Mesendoderm (in vitro differentiated cells): ENCODE measurements around the gene AP4M1.

Experiments used
- DNase-seq: peaks from one replicate; pipeline ENCODE4 v3.0.0; 2013
- H2AK5ac ChIP-seq: 2 replicates; pipeline ENCODE4 v1.6.1; 2013; ENCODE audit warnings: low read length, inconsistent platforms
- H2BK120ac ChIP-seq: 2 replicates; pipeline ENCODE4 v1.6.1; 2013; ENCODE audit warnings: low read depth, mild to moderate bottlenecking, low read length, moderate library complexity, mixed read lengths
- H2BK15ac ChIP-seq: replicated peaks from 2 replicates; pipeline ENCODE4 v1.6.1; 2013; ENCODE audit warnings: low read depth, mild to moderate bottlenecking, moderate library complexity
- H2BK5ac ChIP-seq: 2 replicates; pipeline ENCODE4 v1.6.1; 2013; ENCODE audit warnings: low read length, inconsistent platforms
- H3K18ac ChIP-seq: 2 replicates; pipeline ENCODE4 v1.6.1; 2013; ENCODE audit warnings: mild to moderate bottlenecking, low read length, mixed read lengths
- H3K23ac ChIP-seq: one replicate; pipeline ENCODE4 v1.6.1; 2013; ENCODE audit warnings: low read length
- H3K27ac ChIP-seq: 2 replicates; pipeline ENCODE4 v1.5.1; 2013; ENCODE audit warnings: low read depth, mild to moderate bottlenecking, inconsistent platforms, low read length, moderate library complexity
- H3K27me3 ChIP-seq: 2 replicates; pipeline ENCODE4 v1.6.1; 2013; ENCODE audit warnings: low read length, control low read depth, mild to moderate bottlenecking, inconsistent platforms; ENCODE audit not compliant: insufficient read depth, poor library complexity
- H3K36me3 ChIP-seq: 2 replicates; pipeline ENCODE4 v1.6.1; 2013; ENCODE audit warnings: low read length, inconsistent platforms; ENCODE audit not compliant: control insufficient read depth, insufficient read depth
- H3K4ac ChIP-seq: one replicate; pipeline ENCODE4 v1.6.1; 2013; ENCODE audit warnings: low read depth, mild to moderate bottlenecking, low read length, moderate library complexity
- H3K4me1 ChIP-seq: 2 replicates; pipeline ENCODE4 v1.6.1; 2013; ENCODE audit warnings: low read depth, low read length, inconsistent platforms; ENCODE audit not compliant: control insufficient read depth
- H3K4me2 ChIP-seq: 2 replicates; pipeline ENCODE4 v1.6.1; 2013; ENCODE audit warnings: low read length
- H3K4me3 ChIP-seq: 2 replicates; pipeline ENCODE4 v1.5.1; 2013; ENCODE audit warnings: mild to moderate bottlenecking, low read length
- H3K56ac ChIP-seq: one replicate; pipeline ENCODE4 v1.6.1; 2013; ENCODE audit warnings: low read length
- H3K79me1 ChIP-seq: 2 replicates; pipeline ENCODE4 v1.6.1; 2013; ENCODE audit warnings: low read length, inconsistent platforms
- H3K79me2 ChIP-seq: 2 replicates; pipeline ENCODE4 v1.6.1; 2013; ENCODE audit warnings: mild to moderate bottlenecking, low read length; ENCODE audit not compliant: control insufficient read depth, insufficient read depth
- H3K9ac ChIP-seq: 2 replicates; pipeline ENCODE4 v1.6.1; 2013; ENCODE audit warnings: low read length, inconsistent platforms
- H4K5ac ChIP-seq: one replicate; pipeline ENCODE4 v1.6.1; 2013; ENCODE audit warnings: low read length
- H4K8ac ChIP-seq: one replicate; pipeline ENCODE4 v1.6.1; 2013; ENCODE audit warnings: low read depth, mild to moderate bottlenecking, control low read depth, low read length, moderate library complexity
- WGBS: extraction: QIAGEN DNeasy Blood & Tissue Kit; methylation state at CpG from one replicate; pipeline ENCODE4 v1.1.7; 2013; ENCODE audit warnings: low lambda C conversion rate, missing lambda C conversion rate; ENCODE audit not compliant: insufficient coverage; ENCODE audit errors: extremely low coverage; 5-methylcytosine and 5-hydroxymethylcytosine counted together

The AP4M1 gene

DNA sequence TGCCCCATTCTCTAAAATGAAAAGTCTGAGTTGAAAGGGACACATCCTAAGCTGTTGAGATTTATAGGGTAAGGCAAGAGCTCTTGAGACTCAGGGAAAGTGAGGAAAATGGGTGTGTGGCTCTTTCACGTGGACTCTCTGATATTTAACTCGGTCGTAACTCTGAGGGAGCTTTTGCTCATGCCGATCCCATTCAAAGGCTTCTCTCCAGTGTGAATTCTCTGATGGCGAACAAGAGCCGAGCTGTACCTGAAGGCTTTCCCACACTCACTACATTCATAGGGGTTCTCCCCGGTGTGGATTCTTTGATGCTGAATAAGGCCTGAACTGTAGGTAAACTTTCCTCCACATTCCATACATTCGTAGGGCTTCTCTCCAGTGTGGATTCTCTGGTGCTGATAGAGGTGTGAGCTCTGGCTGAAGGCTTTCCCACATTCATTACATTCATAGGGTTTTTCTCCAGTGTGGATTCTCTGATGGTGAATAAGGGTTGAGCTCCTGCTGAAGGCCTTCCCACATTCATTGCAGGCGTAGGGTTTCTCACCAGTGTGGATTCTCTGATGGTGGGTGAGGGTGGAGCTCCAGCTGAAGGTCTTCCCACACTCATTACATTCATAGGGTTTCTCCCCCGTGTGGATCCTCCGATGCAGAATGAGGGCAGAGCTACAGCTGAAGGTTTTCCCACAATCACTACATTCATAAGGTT lies 30.3 kb upstream of the AP4M1 start:
- no peak overlapping the region for H3K4me2 ChIP-seq
- no peaks in the 10 kb centered on the region for H3K27me3 ChIP-seq
- peaks cover 49% of the 10 kb centered on the region for H3K36me3 ChIP-seq
- no peak overlapping the region for H3K23ac ChIP-seq
- H3K56ac ChIP-seq, result no peak overlapping the region
- no peak overlapping the region for H4K8ac ChIP-seq
- no peak overlapping the region for H3K27ac ChIP-seq
- H2BK5ac ChIP-seq, result no peak overlapping the region
- peaks cover 9% of the 10 kb centered on the region for H3K79me1 ChIP-seq
- H3K79me2 ChIP-seq, result no peaks in the 10 kb centered on the region
- peak; percentile 34 for DNase-seq
- H3K18ac ChIP-seq, result no peak overlapping the region
- WGBS, result no CpG with 5 or more reads among the region's 11 CpGs
- no peak overlapping the region for H2BK120ac ChIP-seq
- H3K4me1 ChIP-seq, result no peaks in the 10 kb centered on the region
- no peak overlapping the region for H2BK15ac ChIP-seq
- no peak overlapping the region for H4K5ac ChIP-seq
- H3K9ac ChIP-seq, result no peak overlapping the region
- no peak overlapping the region for H2AK5ac ChIP-seq
- peak overlapping the region; percentile 31 for H3K4me3 ChIP-seq
- H3K4ac ChIP-seq, result no peak overlapping the region

DNA sequence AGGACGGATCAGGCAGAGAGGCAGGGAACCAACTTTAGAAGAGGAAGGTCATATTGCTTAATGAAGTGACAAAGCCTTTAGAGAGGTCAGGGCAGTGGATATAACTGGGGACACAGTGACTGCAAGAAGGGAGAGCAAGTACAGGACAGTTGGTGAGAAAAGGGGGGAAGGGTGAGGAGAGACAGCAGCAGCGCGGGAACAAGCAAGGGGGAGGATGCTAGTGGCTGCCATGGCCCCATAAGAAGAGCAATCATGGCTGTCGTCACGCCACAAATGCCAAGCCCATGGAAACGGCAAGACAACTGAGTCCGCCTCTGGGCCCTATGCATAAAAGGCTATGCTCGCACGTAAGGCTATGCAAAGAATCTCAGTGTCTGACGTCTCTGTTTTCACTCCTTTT lies 29.0 kb upstream of the AP4M1 start:
- no CpG with 5 or more reads among the region's 10 CpGs for WGBS
- no peak overlapping the region for H2BK15ac ChIP-seq
- H3K4ac ChIP-seq, result no peak overlapping the region
- peaks cover 50% of the 10 kb centered on the region for H3K36me3 ChIP-seq
- no peak overlapping the region for H3K27ac ChIP-seq
- no peak overlapping the region for H2AK5ac ChIP-seq
- H3K9ac ChIP-seq, result no peak overlapping the region
- H4K5ac ChIP-seq, result no peak overlapping the region
- no peak for DNase-seq
- H3K79me1 ChIP-seq, result peaks cover 11% of the 10 kb centered on the region
- no peaks in the 10 kb centered on the region for H3K4me1 ChIP-seq
- no peaks in the 10 kb centered on the region for H3K27me3 ChIP-seq
- no peak overlapping the region for H3K56ac ChIP-seq
- H2BK120ac ChIP-seq, result no peak overlapping the region
- H3K79me2 ChIP-seq, result peaks cover 5% of the 10 kb centered on the region
- H3K4me2 ChIP-seq, result no peak overlapping the region
- H3K4me3 ChIP-seq, result peak overlapping the region; percentile 2
- no peak overlapping the region for H2BK5ac ChIP-seq
- no peak overlapping the region for H3K18ac ChIP-seq
- H4K8ac ChIP-seq, result no peak overlapping the region
- no peak overlapping the region for H3K23ac ChIP-seq

DNA sequence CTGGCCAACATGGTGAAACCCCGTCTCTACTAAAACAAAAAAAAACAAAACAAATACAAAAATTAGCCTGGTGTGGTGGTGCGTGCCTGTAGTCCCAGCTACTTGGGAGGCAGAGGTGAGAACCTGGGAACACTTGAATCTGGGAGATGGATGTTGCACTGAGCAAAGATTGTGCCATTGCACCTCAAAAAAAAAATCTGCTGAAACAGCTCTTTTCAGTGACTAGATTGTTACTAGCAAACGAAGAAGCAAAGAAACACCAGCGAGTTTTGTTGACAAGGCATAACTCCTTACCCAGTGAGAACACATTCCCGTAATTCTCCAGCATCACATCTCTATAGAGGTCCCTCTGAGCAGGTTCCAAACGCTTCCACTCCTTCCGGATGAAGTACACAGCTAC lies 26.6 kb upstream of the AP4M1 start:
- no peak overlapping the region for H4K5ac ChIP-seq
- H2BK15ac ChIP-seq, result no peak overlapping the region
- H3K9ac ChIP-seq, result no peak overlapping the region
- peaks cover 23% of the 10 kb centered on the region for H3K79me2 ChIP-seq
- H3K56ac ChIP-seq, result no peak overlapping the region
- H3K4me3 ChIP-seq, result no peak overlapping the region
- no peaks in the 10 kb centered on the region for H3K27me3 ChIP-seq
- peaks cover 17% of the 10 kb centered on the region for H3K79me1 ChIP-seq
- H4K8ac ChIP-seq, result no peak overlapping the region
- DNase-seq, result no peak
- H3K18ac ChIP-seq, result no peak overlapping the region
- H3K27ac ChIP-seq, result no peak overlapping the region
- no CpG with 5 or more reads among the region's 7 CpGs for WGBS
- H3K23ac ChIP-seq, result no peak overlapping the region
- peaks cover 53% of the 10 kb centered on the region for H3K36me3 ChIP-seq
- H2BK120ac ChIP-seq, result no peak overlapping the region
- H3K4me1 ChIP-seq, result no peaks in the 10 kb centered on the region
- H3K4ac ChIP-seq, result no peak overlapping the region
- H3K4me2 ChIP-seq, result no peak overlapping the region
- no peak overlapping the region for H2BK5ac ChIP-seq
- no peak overlapping the region for H2AK5ac ChIP-seq

DNA sequence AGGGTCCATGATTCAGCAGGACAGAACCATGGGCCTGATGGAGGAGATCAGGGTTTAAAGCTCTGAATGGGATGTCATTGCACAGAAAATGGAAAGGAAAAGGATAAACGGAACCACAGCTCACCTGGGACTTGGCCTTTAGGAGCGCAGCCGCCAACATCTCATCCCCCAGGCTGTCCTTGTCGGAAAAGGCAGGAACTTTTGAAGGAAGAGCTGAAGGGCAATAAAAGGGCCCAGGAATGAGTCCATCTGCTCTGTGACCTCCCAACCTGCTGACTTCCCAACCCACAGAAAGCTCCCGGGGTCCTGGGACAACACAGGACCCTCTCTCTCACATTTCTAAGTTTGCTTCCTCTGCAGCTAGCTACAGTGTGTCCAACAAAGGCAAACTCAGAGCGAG lies 26.0 kb upstream of the AP4M1 start:
- Histone ChIP-seq H3K27ac (no peak overlapping the region), H2BK5ac (no peak overlapping the region), H3K79me2 (peaks cover 29% of the 10 kb centered on the region), H4K5ac (no peak overlapping the region), H3K9ac (no peak overlapping the region), H3K79me1 (peaks cover 19% of the 10 kb centered on the region), H2AK5ac (no peak overlapping the region), H4K8ac (no peak overlapping the region), H3K4me1 (peaks cover 3% of the 10 kb centered on the region), H3K4me3 (no peak overlapping the region), H2BK15ac (no peak overlapping the region), H3K56ac (no peak overlapping the region), H3K36me3 (peaks cover 47% of the 10 kb centered on the region), H3K4me2 (no peak overlapping the region), H3K27me3 (no peaks in the 10 kb centered on the region), H3K23ac (no peak overlapping the region), H2BK120ac (no peak overlapping the region), H3K18ac (no peak overlapping the region), H3K4ac (no peak overlapping the region)
- no peak for DNase-seq
- WGBS, result no CpG with 5 or more reads among the region's 6 CpGs

DNA sequence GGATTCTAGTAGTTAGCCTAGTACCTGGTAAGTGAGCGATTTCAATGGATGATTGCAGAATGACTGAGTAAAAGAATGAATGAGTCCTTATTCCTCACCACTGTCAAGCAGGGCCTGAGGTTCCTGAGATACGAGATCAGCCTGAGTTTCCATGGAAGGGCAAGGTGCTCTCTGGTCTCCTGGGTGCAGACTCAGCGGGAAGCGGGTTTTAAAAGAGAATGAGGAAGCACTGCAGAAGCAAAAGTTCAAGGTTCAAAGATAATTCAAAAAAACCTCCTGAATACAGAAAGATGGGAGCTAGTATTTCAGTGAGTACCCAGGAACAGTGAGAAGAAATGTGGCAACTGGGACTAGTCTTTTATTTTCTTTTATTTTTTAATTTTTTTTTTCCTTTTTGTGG lies 24.2 kb upstream of the AP4M1 start:
- Histone ChIP-seq H3K36me3 (peaks cover 31% of the 10 kb centered on the region), H3K9ac (no peak overlapping the region), H2BK15ac (no peak overlapping the region), H3K18ac (no peak overlapping the region), H2BK120ac (no peak overlapping the region), H4K8ac (no peak overlapping the region), H3K4me2 (no peak overlapping the region), H2AK5ac (no peak overlapping the region), H3K4me1 (peaks cover 3% of the 10 kb centered on the region), H3K27ac (no peak overlapping the region), H3K79me1 (peaks cover 19% of the 10 kb centered on the region), H3K23ac (no peak overlapping the region), H2BK5ac (no peak overlapping the region), H3K4ac (no peak overlapping the region), H3K56ac (no peak overlapping the region), H4K5ac (no peak overlapping the region), H3K79me2 (peaks cover 40% of the 10 kb centered on the region), H3K4me3 (no peak overlapping the region), H3K27me3 (no peaks in the 10 kb centered on the region)
- WGBS, result no CpG with 5 or more reads among the region's 4 CpGs
- DNase-seq, result no peak

DNA sequence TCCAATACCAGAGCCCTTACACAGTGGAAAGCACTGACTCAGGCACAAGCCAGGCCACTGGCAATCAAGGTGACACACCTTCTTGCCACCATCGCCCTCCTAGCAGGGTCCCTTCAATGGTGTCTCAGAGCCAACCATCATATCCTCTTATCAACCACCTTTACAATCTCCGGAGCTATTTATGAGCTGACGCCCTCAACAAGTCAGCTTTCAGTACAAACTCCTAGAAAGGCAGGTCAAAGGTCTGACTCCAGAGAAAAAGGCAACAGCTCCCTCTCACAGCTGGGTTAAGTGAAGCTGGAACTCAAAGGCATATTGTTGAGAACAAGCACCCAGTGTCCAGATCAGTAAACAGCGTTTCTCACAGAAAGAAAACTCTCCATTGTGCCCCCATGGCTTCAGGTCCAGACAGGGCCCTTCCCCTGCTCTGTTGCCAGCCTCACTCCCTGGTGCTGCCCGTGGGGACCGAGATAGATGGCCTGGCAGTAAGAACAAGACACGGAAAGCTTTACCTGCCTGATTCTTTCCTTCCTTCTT lies 22.4 kb upstream of the AP4M1 start:
- H3K9ac ChIP-seq, result no peak overlapping the region
- peak overlapping the region; percentile 34 for H3K56ac ChIP-seq
- peaks cover 18% of the 10 kb centered on the region for H3K36me3 ChIP-seq
- H3K27me3 ChIP-seq, result no peaks in the 10 kb centered on the region
- no peak overlapping the region for H2BK120ac ChIP-seq
- H3K4ac ChIP-seq, result no peak overlapping the region
- peaks cover 40% of the 10 kb centered on the region for H3K79me2 ChIP-seq
- H3K27ac ChIP-seq, result no peak overlapping the region
- H3K79me1 ChIP-seq, result peaks cover 18% of the 10 kb centered on the region
- H2AK5ac ChIP-seq, result no peak overlapping the region
- H3K4me1 ChIP-seq, result peaks cover 3% of the 10 kb centered on the region
- no peak overlapping the region for H4K8ac ChIP-seq
- WGBS, result no CpG with 5 or more reads among the region's 7 CpGs
- H3K4me2 ChIP-seq, result no peak overlapping the region
- H3K23ac ChIP-seq, result no peak overlapping the region
- H4K5ac ChIP-seq, result no peak overlapping the region
- H2BK5ac ChIP-seq, result no peak overlapping the region
- H3K18ac ChIP-seq, result no peak overlapping the region
- DNase-seq, result no peak
- H2BK15ac ChIP-seq, result no peak overlapping the region
- H3K4me3 ChIP-seq, result no peak overlapping the region
